ENCODE results near the gene DUOX2.
A peak's percentile ranks its signal among the peaks of the same experiment; 100 is the strongest.
"Not testable (repeated sequence)": the region's sequence is repeated elsewhere in the genome, so short reads cannot be mapped to it uniquely, and the experiment has no call there.

Gene DUOX2

GRCh38 chr15:45140557-45141250 lies 26.7 kb upstream of the DUOX2 start:
- no peak for DNase-seq (ENCODE audit: low read depth)
- no peak for TF ChIP-seq CTCF (IDR thresholded peaks at IDR 0.05; ENCODE audit: control insufficient read depth, insufficient read depth, low read depth, low read length, missing control alignments)

GRCh38 chr15:45139770-45140169 lies 25.8 kb upstream of the DUOX2 start:
- no peak for DNase-seq (ENCODE audit: low read depth)
- no peak overlapping the region for H3K4me3 ChIP-seq (ENCODE audit: control insufficient read depth, low read depth, low read length)
- TF ChIP-seq CTCF (IDR thresholded peaks at IDR 0.05; ENCODE audit: control insufficient read depth, insufficient read depth, low read depth, low read length, missing control alignments), result no peak

More at GRCh38 chr15:45140557-45141250, 26.7 kb upstream of the DUOX2 start:
- H3K4me3 ChIP-seq (ENCODE audit: control insufficient read depth, low read depth, low read length), result no peak overlapping the region

- no peak for DNase-seq (ENCODE audit: low read depth)
- no peak for TF ChIP-seq CTCF (IDR thresholded peaks at IDR 0.05; ENCODE audit: control insufficient read depth, insufficient read depth, low read depth, low read length, missing control alignments)
- no peak overlapping the region for H3K4me3 ChIP-seq (ENCODE audit: control insufficient read depth, low read depth, low read length)
These were observed 25.1 kb upstream of the DUOX2 start for GRCh38 chr15:45138814-45139765.

GRCh38 chr15:45137703-45138102 lies 23.7 kb upstream of the DUOX2 start:
- H3K4me3 ChIP-seq (ENCODE audit: control insufficient read depth, low read depth, low read length), result no peak overlapping the region
- DNase-seq (ENCODE audit: low read depth), result no peak
- no peak for TF ChIP-seq CTCF (IDR thresholded peaks at IDR 0.05; ENCODE audit: control insufficient read depth, insufficient read depth, low read depth, low read length, missing control alignments)

GRCh38 chr15:45136378-45136764 lies 22.4 kb upstream of the DUOX2 start:
- no peak overlapping the region for H3K4me3 ChIP-seq (ENCODE audit: control insufficient read depth, low read depth, low read length)
- peak; percentile 15 for TF ChIP-seq CTCF (IDR thresholded peaks at IDR 0.05; ENCODE audit: control insufficient read depth, insufficient read depth, low read depth, low read length, missing control alignments)
- no peak for DNase-seq (ENCODE audit: low read depth)

GRCh38 chr15:45135705-45136377 lies 21.9 kb upstream of the DUOX2 start:
- not testable (repeated sequence) for H3K4me3 ChIP-seq (ENCODE audit: control insufficient read depth, low read depth, low read length); DNase-seq (ENCODE audit: low read depth)

All from AG09309 (cell line).